Breast epithelium (tissue), 4 donors: ENCODE results near the gene DLGAP3. TPM values are rescaled to one million over a fixed set of nuclear protein-coding genes. Genes with fewer than 3 reads are reported as not detected.

ENCODE experiments used
- DNase-seq, 2 donors: peaks; one replicate each; pipeline ENCODE4 v3.0.0-alpha.2; 2019; ENCODE audit warnings: low spot score in 2 of 2
- H3K27ac ChIP-seq, 2 donors: fragments of 200-600 bp; sonication (generic) in 1 of 2; one replicate each; pipeline ENCODE4 v1.5.1; 2016 to 2019; ENCODE audit warnings: mild to moderate bottlenecking in 1 of 2
- H3K27me3 ChIP-seq, 2 donors: fragments of 200-600 bp; sonication (generic) in 1 of 2; one replicate each; pipeline versions ENCODE4 v1.5.1 to v1.6.0; 2017 to 2019; ENCODE audit warnings: control low read depth in 1 of 2, mild to moderate bottlenecking in 1 of 2
- H3K36me3 ChIP-seq: fragments of 200-600 bp; one replicate; pipeline ENCODE4 v1.5.1; 2019
- H3K4me1 ChIP-seq, 2 donors: fragments of 200-600 bp; sonication (generic); one replicate each; pipeline ENCODE4 v1.5.1; 2016 to 2019; ENCODE audit warnings: control low read depth in 1 of 2
- H3K4me3 ChIP-seq, 3 donors: fragments of 200-600 bp; sonication (generic); 1 replicate in 2 of 3; 2 replicates in 1 of 3; pipeline ENCODE4 v1.5.1; 2016 to 2019; ENCODE audit warnings: mild to moderate bottlenecking in 3 of 3, moderate library complexity in 2 of 3
- H3K9me3 ChIP-seq, 2 donors: fragments of 200-600 bp; sonication (generic) in 1 of 2; one replicate each; pipeline ENCODE4 v1.5.1; 2016 to 2019; ENCODE audit warnings: control low read depth in 1 of 2
- CTCF ChIP-seq, 3 donors: fragments of 450-650 bp; IDR thresholded peaks; one replicate each; pipeline ENCODE4 v1.5.1; 2016 to 2017; ENCODE audit warnings: antibody characterized with exemption in 3 of 3, mild to moderate bottlenecking in 3 of 3, moderate library complexity in 3 of 3
- POLR2A ChIP-seq: fragments of 450-650 bp; IDR thresholded peaks from one replicate; pipeline ENCODE4 v1.6.1; 2016; ENCODE audit warnings: antibody characterized with exemption, mild to moderate bottlenecking, moderate library complexity
- POLR2AphosphoS5 ChIP-seq, 3 donors: sonication (generic); formaldehyde crosslinking; IDR thresholded peaks; one replicate each; pipeline ENCODE4 v1.6.1; 2017; ENCODE audit warnings: antibody characterized with exemption in 3 of 3
- intact Hi-C: fragments of 100-400 bp; cut with DNase I; formaldehyde crosslinking; loops from one replicate; pipeline ENCODE4 v1.15.1; 2023; ENCODE audit warnings: low total_unique reads
- total RNA-seq, 3 donors: library from RNA; depleted of rRNA; stranded (reverse); fragments of >200 nt; gene quantifications; one replicate each; pipeline ENCODE4 v1.1.0, GENCODE V29; 2016

The DLGAP3 gene
- total RNA-seq, 3 donors from 2014 or later, result 0.15 to 0.33 (median 0.16) TPM

GRCh38 chr1:34839526-34840305 is 89.7 kb downstream of the DLGAP3 start:
- intact Hi-C loops, result no loop called here

GRCh38 chr1:34833711-34834110 is 95.7 kb downstream of the DLGAP3 start:
- Histone ChIP-seq H3K36me3 (no peaks in the 10 kb centered on the region), H3K27me3 (no peaks in the 10 kb centered on the region), H3K4me3 (no peak overlapping the region), H3K27ac (no peak overlapping the region), H3K4me1 (peaks cover 0 to 3% of the 10 kb centered on the region in 2 donors), H3K9me3 (no peaks in the 10 kb centered on the region)
- no peak for TF ChIP-seq POLR2AphosphoS5 (IDR thresholded peaks at IDR 0.05)
- TF ChIP-seq CTCF (IDR thresholded peaks at IDR 0.05), result no peak
- no peak for TF ChIP-seq POLR2A
- intact Hi-C loops, result no loop called here
- no peak for DNase-seq

More at GRCh38 chr1:34839526-34840305, 89.7 kb downstream of the DLGAP3 start:
- DNase-seq, result no peak
- H3K27ac ChIP-seq, result no peak overlapping the region
- H3K27me3 ChIP-seq, result no peaks in the 10 kb centered on the region
- no peaks in the 10 kb centered on the region for H3K9me3 ChIP-seq
- H3K4me1 ChIP-seq, result no peaks in the 10 kb centered on the region
- H3K36me3 ChIP-seq, result no peaks in the 10 kb centered on the region
- no peak for TF ChIP-seq CTCF (IDR thresholded peaks at IDR 0.05)
- TF ChIP-seq POLR2A, result no peak
- TF ChIP-seq POLR2AphosphoS5 (IDR thresholded peaks at IDR 0.05), result no peak
- no peak overlapping the region for H3K4me3 ChIP-seq

GRCh38 chr1:34831721-34832246 is 97.7 kb downstream of the DLGAP3 start:
- H3K4me3 ChIP-seq, result no peak overlapping the region
- H3K27ac ChIP-seq, result no peak overlapping the region
- DNase-seq, result no peak
- TF ChIP-seq POLR2AphosphoS5 (IDR thresholded peaks at IDR 0.05), result no peak
- no peak for TF ChIP-seq CTCF (IDR thresholded peaks at IDR 0.05)
- no peak for TF ChIP-seq POLR2A
- peaks cover 0 to 6% of the 10 kb centered on the region in 2 donors for H3K4me1 ChIP-seq
- no peaks in the 10 kb centered on the region for H3K36me3 ChIP-seq
- intact Hi-C loops, result no loop called here
- H3K9me3 ChIP-seq, result no peaks in the 10 kb centered on the region
- no peaks in the 10 kb centered on the region for H3K27me3 ChIP-seq

GRCh38 chr1:34829250-34829649 is 100.2 kb downstream of the DLGAP3 start:
- Histone ChIP-seq H3K27ac (peak overlapping the region in 1 of 2 donors; percentile 12), H3K27me3 (no peaks in the 10 kb centered on the region), H3K4me3 (no peak overlapping the region), H3K9me3 (no peaks in the 10 kb centered on the region), H3K36me3 (no peaks in the 10 kb centered on the region), H3K4me1 (peaks cover 0 to 6% of the 10 kb centered on the region in 2 donors)
- intact Hi-C loops, result no loop called here
- no peak for DNase-seq
- no peak for TF ChIP-seq POLR2A

- Histone ChIP-seq H3K4me1 (peaks cover 0 to 6% of the 10 kb centered on the region in 2 donors), H3K9me3 (peaks cover 0 to 6% of the 10 kb centered on the region in 2 donors)
- intact Hi-C loops, result no loop called here
These were observed 100.8 kb downstream of the DLGAP3 start for GRCh38 chr1:34828611-34829010.

More at GRCh38 chr1:34828611-34829010, 100.8 kb downstream of the DLGAP3 start:
- TF ChIP-seq POLR2AphosphoS5 (IDR thresholded peaks at IDR 0.05), result no peak
- no peak for TF ChIP-seq POLR2A
- no peak for TF ChIP-seq CTCF (IDR thresholded peaks at IDR 0.05)
- Histone ChIP-seq H3K4me3 (no peak overlapping the region), H3K36me3 (no peaks in the 10 kb centered on the region), H3K27me3 (no peaks in the 10 kb centered on the region), H3K27ac (peak overlapping the region in 1 of 2 donors; percentile 28)
- no peak for DNase-seq
